ENCODE measurements around the gene DLST.

Gene DLST

DNA sequence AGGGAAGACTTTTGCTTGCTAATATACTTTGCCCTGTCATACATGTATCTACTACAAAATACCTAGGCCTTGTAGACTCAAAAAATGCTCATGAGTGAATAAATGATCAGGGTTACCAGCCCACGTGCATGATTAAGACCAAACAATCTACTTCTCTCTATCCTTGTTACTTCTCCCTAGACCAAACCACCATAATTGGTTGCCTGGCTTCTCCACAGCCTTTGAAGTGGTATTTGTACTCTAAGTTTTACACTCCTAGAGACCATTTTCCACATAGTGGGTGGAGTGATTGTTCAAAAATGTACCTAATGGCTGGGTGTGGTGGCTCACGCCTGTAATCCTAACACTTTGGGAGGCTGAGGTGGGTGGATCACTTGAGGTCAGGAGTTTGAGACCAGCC lies 55.5 kb downstream of the DLST start:
- peaks cover 0 to 50% (median 40%) of the 10 kb centered on the region in 4 donors for H3K4me1 ChIP-seq
- no peak overlapping the region for H3K4me3 ChIP-seq
- no peak for DNase-seq
- peaks cover 0 to 5% (median 3%) of the 10 kb centered on the region in 3 donors for H3K36me3 ChIP-seq
- intact Hi-C loops (cut with DNase I; ENCODE audit: low total_unique reads), result no loop called here
- no peaks in the 10 kb centered on the region for H3K9me3 ChIP-seq
- TF ChIP-seq, protein P1, sequence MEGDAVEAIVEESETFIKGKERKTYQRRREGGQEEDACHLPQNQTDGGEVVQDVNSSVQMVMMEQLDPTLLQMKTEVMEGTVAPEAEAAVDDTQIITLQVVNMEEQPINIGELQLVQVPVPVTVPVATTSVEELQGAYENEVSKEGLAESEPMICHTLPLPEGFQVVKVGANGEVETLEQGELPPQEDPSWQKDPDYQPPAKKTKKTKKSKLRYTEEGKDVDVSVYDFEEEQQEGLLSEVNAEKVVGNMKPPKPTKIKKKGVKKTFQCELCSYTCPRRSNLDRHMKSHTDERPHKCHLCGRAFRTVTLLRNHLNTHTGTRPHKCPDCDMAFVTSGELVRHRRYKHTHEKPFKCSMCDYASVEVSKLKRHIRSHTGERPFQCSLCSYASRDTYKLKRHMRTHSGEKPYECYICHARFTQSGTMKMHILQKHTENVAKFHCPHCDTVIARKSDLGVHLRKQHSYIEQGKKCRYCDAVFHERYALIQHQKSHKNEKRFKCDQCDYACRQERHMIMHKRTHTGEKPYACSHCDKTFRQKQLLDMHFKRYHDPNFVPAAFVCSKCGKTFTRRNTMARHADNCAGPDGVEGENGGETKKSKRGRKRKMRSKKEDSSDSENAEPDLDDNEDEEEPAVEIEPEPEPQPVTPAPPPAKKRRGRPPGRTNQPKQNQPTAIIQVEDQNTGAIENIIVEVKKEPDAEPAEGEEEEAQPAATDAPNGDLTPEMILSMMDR (IDR thresholded peaks at IDR 0.05), result no peak
- H3K27ac ChIP-seq, result no peak overlapping the region
- H3K27me3 ChIP-seq, result no peaks in the 10 kb centered on the region

DNA sequence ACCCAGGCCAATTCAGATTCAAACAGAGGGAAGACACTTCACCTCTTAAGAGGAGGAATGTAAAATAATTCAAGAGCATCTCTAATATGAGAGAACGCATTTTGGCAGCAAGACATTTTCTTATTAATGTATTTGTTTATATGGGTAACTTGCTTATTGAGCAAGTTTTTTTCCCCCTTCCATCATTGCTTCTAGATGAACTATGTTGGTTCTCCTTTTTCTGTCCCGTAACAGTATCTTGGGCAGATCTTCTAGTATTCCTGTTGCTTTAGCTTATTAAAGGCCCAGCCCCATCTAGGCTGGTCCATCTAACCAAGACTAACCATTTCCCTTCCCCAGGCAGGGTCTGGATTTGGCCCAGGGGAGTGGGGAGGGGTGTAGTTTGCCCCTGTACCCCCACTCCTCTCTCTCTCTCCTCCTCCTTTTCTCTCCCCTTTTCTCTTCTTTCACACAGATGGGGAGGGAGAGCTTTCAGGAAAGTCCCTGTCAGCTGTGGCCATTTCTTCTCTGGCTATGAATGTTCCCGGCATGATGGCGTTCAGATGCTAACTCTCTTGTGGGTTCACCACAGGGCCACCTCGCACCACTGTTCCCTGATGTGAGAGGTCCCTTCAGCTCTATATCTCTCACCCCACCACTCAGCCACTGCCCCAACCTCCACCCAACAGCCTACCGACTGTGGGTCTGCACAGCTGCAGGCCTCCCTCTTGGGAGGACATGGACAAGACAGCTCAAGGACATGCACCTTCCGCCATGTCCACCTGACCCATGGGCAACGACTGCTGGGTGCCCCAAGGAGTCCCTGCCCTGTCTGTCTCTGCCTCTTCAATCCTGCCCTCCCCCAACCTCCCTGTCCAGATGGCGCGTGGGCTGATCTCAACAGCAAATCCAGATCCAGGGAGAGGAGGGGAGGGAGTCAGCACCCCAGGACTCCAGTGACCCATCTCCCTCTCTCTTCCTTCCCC lies 57.1 kb downstream of the DLST start:
- Histone ChIP-seq H3K27me3 (no peaks in the 10 kb centered on the region), H3K27ac (peak overlapping the region; percentile 81 to 90), H3K4me3 (no peak overlapping the region), H3K9me3 (no peaks in the 10 kb centered on the region), H3K36me3 (peaks cover 0 to 12% (median 6%) of the 10 kb centered on the region in 3 donors), H3K4me1 (peaks cover 0 to 59% (median 48%) of the 10 kb centered on the region in 4 donors)
- intact Hi-C loops (cut with DNase I; ENCODE audit: low total_unique reads), result no loop called here
- peak in 1 of 2 donors; percentile 64 for DNase-seq
- TF ChIP-seq, protein P1 (IDR thresholded peaks at IDR 0.05), result no peak

DNA sequence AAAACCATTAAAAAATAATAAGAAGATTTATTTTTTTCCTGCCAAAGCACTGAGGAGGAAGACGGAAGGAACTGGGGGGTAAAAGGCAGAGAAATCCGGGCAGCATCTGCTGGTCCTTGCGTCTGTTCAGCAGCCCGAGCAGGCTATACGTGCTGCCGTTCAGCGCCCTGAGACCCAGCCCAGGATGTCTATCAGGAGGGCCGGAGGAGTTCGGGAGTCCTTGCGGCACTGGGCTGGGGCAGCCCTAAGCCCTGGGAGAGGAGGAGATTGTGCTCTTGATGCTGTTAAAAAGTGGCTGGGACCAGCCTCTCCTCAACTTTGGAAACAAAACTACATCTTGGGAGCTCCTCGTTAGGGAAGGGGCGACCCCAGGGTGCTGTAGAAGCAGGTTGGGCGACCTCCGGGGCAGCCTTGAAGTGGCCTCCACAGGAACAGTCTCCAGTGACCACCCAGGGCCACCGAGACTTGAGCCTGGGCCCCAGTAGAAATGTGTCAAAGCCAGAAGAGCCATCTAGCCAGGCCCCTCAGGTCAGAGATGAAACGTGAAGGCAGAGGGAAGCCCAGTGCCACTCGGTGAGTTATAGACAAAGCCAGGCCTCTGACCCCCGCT lies 59.3 kb downstream of the DLST start:
- Histone ChIP-seq H3K27ac (peak overlapping the region; percentile 81 to 90), H3K27me3 (no peaks in the 10 kb centered on the region), H3K4me1 (peaks cover 0 to 53% (median 47%) of the 10 kb centered on the region in 4 donors), H3K36me3 (peaks cover 0 to 16% (median 12%) of the 10 kb centered on the region in 3 donors), H3K9me3 (no peaks in the 10 kb centered on the region), H3K4me3 (no peak overlapping the region)
- intact Hi-C loops (cut with DNase I; ENCODE audit: low total_unique reads), result no loop called here
- TF ChIP-seq, protein P1 (IDR thresholded peaks at IDR 0.05), result no peak
- peak in 1 of 2 donors; percentile 65 for DNase-seq

DNA sequence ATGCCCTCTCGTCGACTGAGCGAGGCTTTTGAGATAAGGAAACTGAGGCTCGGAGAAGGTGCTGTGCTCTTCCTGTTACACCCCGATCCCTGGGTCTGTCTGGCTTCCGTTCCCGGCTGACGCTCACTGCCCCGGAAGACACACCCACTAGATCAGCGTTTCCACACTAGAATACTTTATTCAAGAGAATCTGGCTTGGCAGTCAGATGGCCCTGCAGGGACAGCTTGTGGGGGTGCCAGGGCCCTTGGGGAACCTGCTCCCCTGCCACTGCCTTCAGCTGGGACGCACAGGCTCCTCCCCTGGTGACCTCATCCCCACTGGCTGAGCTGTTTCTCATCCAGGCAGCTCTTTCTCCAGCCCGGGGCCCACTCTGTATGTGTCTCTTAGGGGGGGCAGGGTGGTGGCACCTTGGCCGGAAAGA lies 60.0 kb downstream of the DLST start:
- H3K4me1 ChIP-seq, result peaks cover 0 to 59% (median 52%) of the 10 kb centered on the region in 4 donors
- H3K9me3 ChIP-seq, result no peaks in the 10 kb centered on the region
- H3K36me3 ChIP-seq, result peaks cover 0 to 16% (median 12%) of the 10 kb centered on the region in 3 donors
- TF ChIP-seq, protein P1 (IDR thresholded peaks at IDR 0.05), result no peak
- intact Hi-C loops (cut with DNase I; ENCODE audit: low total_unique reads), result no loop called here
- no peak overlapping the region for H3K4me3 ChIP-seq
- peak overlapping the region; percentile 81 to 90 for H3K27ac ChIP-seq
- no peaks in the 10 kb centered on the region for H3K27me3 ChIP-seq
- peak; percentile 78 to 94 for DNase-seq

DNA sequence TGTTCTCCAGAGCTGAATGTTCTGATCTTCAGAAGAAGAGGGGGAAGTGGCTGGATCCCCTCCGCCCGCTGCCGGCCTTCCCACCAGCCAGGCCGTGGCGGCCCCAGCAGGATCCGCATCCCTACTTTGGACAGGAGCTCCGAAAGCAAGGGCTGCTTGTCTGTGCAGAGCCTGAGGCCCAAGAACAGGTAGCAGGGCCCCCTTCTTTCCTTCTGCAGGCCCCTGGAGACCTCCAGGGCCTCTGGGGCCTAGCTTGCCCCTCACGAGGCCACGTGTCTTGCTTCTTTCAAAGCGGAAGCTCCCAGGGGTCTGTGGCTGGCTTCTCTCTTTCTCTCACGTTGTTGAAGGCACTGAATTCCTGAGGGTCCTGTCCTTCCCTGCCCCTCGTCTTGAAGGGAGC lies 60.5 kb downstream of the DLST start:
- H3K27ac ChIP-seq, result peak overlapping the region; percentile 81 to 90
- TF ChIP-seq, protein P1 (IDR thresholded peaks at IDR 0.05), result no peak
- no peaks in the 10 kb centered on the region for H3K9me3 ChIP-seq
- H3K27me3 ChIP-seq, result no peaks in the 10 kb centered on the region
- intact Hi-C loops (cut with DNase I; ENCODE audit: low total_unique reads), result no loop called here
- no peak for DNase-seq
- H3K4me1 ChIP-seq, result peaks cover 0 to 64% (median 57%) of the 10 kb centered on the region in 4 donors
- H3K36me3 ChIP-seq, result peaks cover 0 to 18% (median 12%) of the 10 kb centered on the region in 3 donors
- peak overlapping the region in 1 of 2 donors; percentile 14 for H3K4me3 ChIP-seq
